Mammary epithelial cell (primary cell): Measurements from ENCODE around the gene CADM2.
"Not testable (repeated sequence)": the region's sequence is repeated elsewhere in the genome, so short reads cannot be mapped to it uniquely, and the experiment has no call there.

Experiments
- EZH2 ChIP-seq: IDR thresholded peaks from 2 replicates; pipeline ENCODE4 v1.6.1; 2012; ENCODE audit warnings: low read length, inconsistent platforms, borderline replicate concordance
- TF ChIP-seq, protein P1 (sequence below), 2 donors: IDR thresholded peaks in 1 of 2; conservative IDR thresholded peaks in 1 of 2; 2 replicates each; pipeline ENCODE4 v1.5.1; 2011 to 2012; ENCODE audit warnings: inconsistent platforms in 2 of 2, low read length in 2 of 2, mild to moderate bottlenecking in 2 of 2, control low read depth in 1 of 2, low read depth in 1 of 2; ENCODE audit not compliant: insufficient read depth in 1 of 2; ENCODE audit errors: extremely low read depth in 1 of 2

DNA sequence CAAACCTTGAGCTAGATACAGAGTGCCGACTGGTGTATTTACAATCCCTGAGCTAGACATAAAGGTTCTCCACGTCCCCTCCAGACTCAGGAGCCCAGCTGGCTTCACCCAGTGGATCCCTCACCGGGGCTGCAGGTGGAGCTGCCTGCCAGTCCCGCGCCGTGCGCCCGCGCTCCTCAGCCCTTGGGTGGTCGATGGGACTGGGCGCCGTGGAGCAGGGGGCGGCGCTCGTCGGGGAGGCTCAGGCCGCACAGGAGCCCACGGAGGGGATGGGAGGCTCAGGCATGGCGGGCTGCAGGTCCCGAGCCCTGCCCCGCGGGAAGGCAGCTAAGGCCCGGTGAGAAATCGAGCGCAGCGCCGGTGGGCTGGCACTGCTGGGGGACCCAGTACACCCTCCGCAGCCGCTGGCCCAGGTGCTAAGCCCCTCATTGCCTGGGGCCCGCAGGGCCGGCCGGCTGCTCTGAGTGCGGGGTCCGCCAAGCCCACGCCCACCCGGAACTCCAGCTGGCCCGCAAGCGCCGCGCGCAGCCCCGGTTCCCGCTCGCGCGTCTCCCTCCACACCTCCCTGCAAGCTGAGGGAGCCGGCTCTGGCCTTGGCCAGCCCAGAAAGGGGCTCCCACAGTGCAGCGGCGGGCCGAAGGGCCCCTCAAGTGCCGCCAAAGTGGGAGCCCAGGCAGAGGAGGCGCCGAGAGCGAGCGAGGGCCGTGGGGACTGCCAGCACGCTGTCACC lies 175.1 kb downstream of the CADM2 start:
- not testable (repeated sequence) for TF ChIP-seq EZH2
- TF ChIP-seq, protein P1, sequence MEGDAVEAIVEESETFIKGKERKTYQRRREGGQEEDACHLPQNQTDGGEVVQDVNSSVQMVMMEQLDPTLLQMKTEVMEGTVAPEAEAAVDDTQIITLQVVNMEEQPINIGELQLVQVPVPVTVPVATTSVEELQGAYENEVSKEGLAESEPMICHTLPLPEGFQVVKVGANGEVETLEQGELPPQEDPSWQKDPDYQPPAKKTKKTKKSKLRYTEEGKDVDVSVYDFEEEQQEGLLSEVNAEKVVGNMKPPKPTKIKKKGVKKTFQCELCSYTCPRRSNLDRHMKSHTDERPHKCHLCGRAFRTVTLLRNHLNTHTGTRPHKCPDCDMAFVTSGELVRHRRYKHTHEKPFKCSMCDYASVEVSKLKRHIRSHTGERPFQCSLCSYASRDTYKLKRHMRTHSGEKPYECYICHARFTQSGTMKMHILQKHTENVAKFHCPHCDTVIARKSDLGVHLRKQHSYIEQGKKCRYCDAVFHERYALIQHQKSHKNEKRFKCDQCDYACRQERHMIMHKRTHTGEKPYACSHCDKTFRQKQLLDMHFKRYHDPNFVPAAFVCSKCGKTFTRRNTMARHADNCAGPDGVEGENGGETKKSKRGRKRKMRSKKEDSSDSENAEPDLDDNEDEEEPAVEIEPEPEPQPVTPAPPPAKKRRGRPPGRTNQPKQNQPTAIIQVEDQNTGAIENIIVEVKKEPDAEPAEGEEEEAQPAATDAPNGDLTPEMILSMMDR (conservative IDR thresholded peaks at IDR 0.05 in 1 of 2, IDR thresholded peaks at IDR 0.05 in 1 of 2; ENCODE audit: extremely low read depth in 1 of 2, insufficient read depth in 1 of 2, low read depth in 1 of 2, low read length in 2 of 2): not testable (repeated sequence)
